Trophoblast cell (in vitro differentiated cells and primary cell): Measurements from ENCODE around the gene MCAT.
A peak's percentile ranks its signal among the peaks of the same experiment; 100 is the strongest.

Experiments
- DNase-seq, 2 donors: peaks; one replicate each; pipeline ENCODE4 v3.0.0-alpha.2; 2016
- H2AFZ ChIP-seq: 2 replicates; pipeline ENCODE4 v1.6.1; 2013; ENCODE audit warnings: low read length, moderate library complexity, mild to moderate bottlenecking; ENCODE audit not compliant: insufficient read depth, poor library complexity
- H2AK5ac ChIP-seq: 2 replicates; pipeline ENCODE4 v1.6.1; 2013; ENCODE audit warnings: mild to moderate bottlenecking, low read length
- H2BK120ac ChIP-seq: 2 replicates; pipeline ENCODE4 v1.6.1; 2013; ENCODE audit warnings: low read length, mild to moderate bottlenecking, moderate library complexity; ENCODE audit not compliant: insufficient read depth, poor library complexity
- H2BK12ac ChIP-seq: 2 replicates; pipeline ENCODE4 v1.6.1; 2013; ENCODE audit warnings: mild to moderate bottlenecking, low read length, moderate library complexity
- H2BK5ac ChIP-seq: 2 replicates; pipeline ENCODE4 v1.6.1; 2013; ENCODE audit warnings: low read length, low read depth, moderate library complexity, mild to moderate bottlenecking; ENCODE audit not compliant: poor library complexity
- H3K14ac ChIP-seq: 2 replicates; pipeline ENCODE4 v1.6.1; 2013; ENCODE audit warnings: mild to moderate bottlenecking, low read length
- H3K18ac ChIP-seq: 2 replicates; pipeline ENCODE4 v1.6.1; 2013; ENCODE audit warnings: mild to moderate bottlenecking, low read length
- H3K23ac ChIP-seq: 2 replicates; pipeline ENCODE4 v1.6.1; 2013; ENCODE audit warnings: low read length
- H3K27ac ChIP-seq: 2 replicates; pipeline ENCODE4 v1.5.1; 2013; ENCODE audit warnings: low read depth, mild to moderate bottlenecking, inconsistent platforms, low read length, moderate library complexity
- H3K27me3 ChIP-seq: 2 replicates; pipeline ENCODE4 v1.6.1; 2013; ENCODE audit warnings: inconsistent platforms, mild to moderate bottlenecking, low read length, moderate library complexity; ENCODE audit not compliant: insufficient read depth
- H3K36me3 ChIP-seq, 2 experiments: 1 replicate in 1 of 2; 2 replicates in 1 of 2; pipeline ENCODE4 v1.6.1; 2013; ENCODE audit warnings: low read length in 2 of 2, mild to moderate bottlenecking in 2 of 2, moderate library complexity in 1 of 2; ENCODE audit not compliant: insufficient read depth in 2 of 2, control insufficient read depth in 1 of 2
- H3K4ac ChIP-seq: 2 replicates; pipeline ENCODE4 v1.6.1; 2013; ENCODE audit warnings: low read depth, mild to moderate bottlenecking, low read length, moderate library complexity
- H3K4me1 ChIP-seq, 2 experiments: 1 replicate in 1 of 2; 2 replicates in 1 of 2; pipeline ENCODE4 v1.6.1; 2013; ENCODE audit warnings: low read length in 2 of 2, mild to moderate bottlenecking in 2 of 2, moderate library complexity in 1 of 2; ENCODE audit not compliant: insufficient read depth in 2 of 2, control insufficient read depth in 1 of 2
- H3K4me2 ChIP-seq: 2 replicates; pipeline ENCODE4 v1.6.1; 2013; ENCODE audit warnings: inconsistent platforms, mild to moderate bottlenecking, low read length, moderate library complexity
- H3K4me3 ChIP-seq: 2 replicates; pipeline ENCODE4 v1.5.1; 2013; ENCODE audit warnings: mild to moderate bottlenecking, low read depth, low read length, inconsistent platforms
- H3K79me1 ChIP-seq: one replicate; pipeline ENCODE4 v1.6.1; 2013; ENCODE audit warnings: low read length
- H3K79me2 ChIP-seq: 2 replicates; pipeline ENCODE4 v1.6.1; 2013; ENCODE audit warnings: low read length, mild to moderate bottlenecking; ENCODE audit not compliant: control insufficient read depth, insufficient read depth, poor library complexity
- H3K9ac ChIP-seq: 2 replicates; pipeline ENCODE4 v1.6.1; 2013; ENCODE audit warnings: mild to moderate bottlenecking, low read length
- H3K9me3 ChIP-seq: 2 replicates; pipeline ENCODE4 v1.6.1; 2013; ENCODE audit warnings: low read depth, mild to moderate bottlenecking, control low read depth, inconsistent platforms, low read length; ENCODE audit not compliant: insufficient read depth
- H4K12ac ChIP-seq: 2 replicates; pipeline ENCODE4 v1.6.1; 2013; ENCODE audit warnings: low read depth, mild to moderate bottlenecking, low read length, moderate library complexity
- H4K8ac ChIP-seq: 2 replicates; pipeline ENCODE4 v1.6.1; 2013; ENCODE audit warnings: low read depth, mild to moderate bottlenecking, low read length, moderate library complexity
- H4K91ac ChIP-seq: one replicate; pipeline ENCODE4 v1.6.1; 2013; ENCODE audit warnings: low read depth, mild to moderate bottlenecking, low read length, moderate library complexity
- WGBS: extraction: QIAGEN DNeasy Blood & Tissue Kit; methylation state at CpG from one replicate; pipeline ENCODE4 v1.1.7; 2013; ENCODE audit warnings: missing lambda C conversion rate; ENCODE audit not compliant: insufficient read length, insufficient coverage; ENCODE audit errors: extremely low coverage; 5-methylcytosine and 5-hydroxymethylcytosine counted together

Gene MCAT

DNA sequence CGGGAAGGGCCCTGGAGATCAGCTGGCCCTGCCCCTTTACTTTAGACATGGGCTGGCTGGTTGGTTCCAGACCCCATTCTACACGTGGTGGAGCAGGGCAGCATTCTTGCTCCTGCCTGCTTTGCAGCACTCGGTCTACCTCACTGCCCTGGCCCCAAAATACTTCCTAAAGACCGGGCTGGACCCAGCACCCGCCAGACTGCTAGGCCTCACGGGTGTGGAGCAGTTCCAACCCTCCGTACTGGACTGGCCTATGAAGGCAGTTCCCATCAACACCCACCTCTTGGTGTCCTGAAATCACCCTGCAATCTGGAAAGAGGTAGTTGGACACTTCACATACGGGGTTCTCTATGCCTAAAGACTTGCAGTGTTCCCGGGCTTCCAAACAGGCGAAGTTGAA is 6.4 kb downstream of the MCAT start:
- Histone ChIP-seq H3K9me3 (peaks cover 2% of the 10 kb centered on the region), H4K12ac (no peak overlapping the region), H3K18ac (no peak overlapping the region), H2AK5ac (no peak overlapping the region), H3K4me3 (peak overlapping the region; percentile 10), H3K23ac (no peak overlapping the region), H2AFZ (no peak overlapping the region), H2BK12ac (no peak overlapping the region), H3K79me1 (no peaks in the 10 kb centered on the region), H2BK120ac (no peak overlapping the region), H3K4ac (no peak overlapping the region), H3K27me3 (no peaks in the 10 kb centered on the region), H3K36me3 (peaks cover 52 to 66% of the 10 kb centered on the region in 2 experiments), H3K14ac (no peak overlapping the region), H4K91ac (no peak overlapping the region), H3K4me1 (peaks cover 0 to 2% of the 10 kb centered on the region in 2 experiments), H4K8ac (no peak overlapping the region), H2BK5ac (no peak overlapping the region), H3K79me2 (no peaks in the 10 kb centered on the region), H3K9ac (no peak overlapping the region), H3K27ac (no peak overlapping the region), H3K4me2 (no peak overlapping the region)
- WGBS = no CpG with 5 or more reads among the region's 10 CpGs
- no peak for DNase-seq

DNA sequence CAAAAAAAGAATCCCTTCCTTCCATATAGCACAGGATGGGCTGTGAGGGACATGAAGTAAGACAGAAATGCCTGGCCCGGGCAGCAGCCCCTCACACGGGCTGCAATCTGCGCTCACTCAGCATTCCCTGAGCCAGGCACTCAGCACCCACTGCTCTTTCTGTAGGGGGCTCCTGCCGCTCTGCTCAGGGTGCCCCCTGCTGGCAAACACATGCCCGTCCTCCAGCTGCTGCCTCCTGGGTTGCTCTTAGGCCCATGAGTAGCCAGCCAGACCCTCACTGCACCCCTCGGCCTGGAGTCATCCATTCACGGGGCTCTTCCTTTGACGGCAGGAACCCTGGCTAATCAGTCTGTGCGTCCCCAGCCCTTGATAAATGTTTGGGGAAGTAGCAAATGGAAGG is 6.9 kb downstream of the MCAT start:
- Histone ChIP-seq H3K9ac (no peak overlapping the region), H3K14ac (no peak overlapping the region), H3K36me3 (peaks cover 54 to 70% of the 10 kb centered on the region in 2 experiments), H4K12ac (no peak overlapping the region), H2AFZ (no peak overlapping the region), H3K4ac (no peak overlapping the region), H3K4me2 (no peak overlapping the region), H3K4me3 (no peak overlapping the region), H2BK120ac (no peak overlapping the region), H3K79me2 (no peaks in the 10 kb centered on the region), H3K79me1 (no peaks in the 10 kb centered on the region), H2BK5ac (no peak overlapping the region), H3K27ac (no peak overlapping the region), H3K4me1 (peaks cover 0 to 2% of the 10 kb centered on the region in 2 experiments), H4K8ac (no peak overlapping the region), H4K91ac (no peak overlapping the region), H3K9me3 (peaks cover 2% of the 10 kb centered on the region), H3K18ac (no peak overlapping the region), H3K27me3 (no peaks in the 10 kb centered on the region), H3K23ac (no peak overlapping the region), H2AK5ac (no peak overlapping the region), H2BK12ac (no peak overlapping the region)
- no CpG with 5 or more reads among the region's 9 CpGs for WGBS
- DNase-seq = peak in 1 of 2 donors; percentile 51

DNA sequence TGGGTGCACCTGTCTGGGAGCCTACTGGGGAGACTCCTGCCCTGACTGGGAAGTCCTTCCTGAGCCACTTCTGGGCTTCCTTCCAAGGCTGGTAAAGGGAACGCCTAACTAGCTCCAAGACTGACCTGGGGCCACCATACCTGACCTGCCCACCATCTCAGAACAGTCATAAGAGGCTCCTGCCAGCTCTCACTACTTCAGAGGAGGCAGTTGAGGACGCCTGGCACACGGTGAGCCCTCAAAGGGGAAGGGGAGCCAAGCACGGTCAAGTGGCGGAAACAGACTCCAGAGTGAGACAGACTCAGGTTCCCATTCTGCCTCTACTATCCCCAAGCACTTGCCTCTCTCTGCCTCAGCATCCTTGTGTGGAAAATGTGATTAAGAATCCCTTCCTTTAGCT is 7.6 kb downstream of the MCAT start:
- no CpG with 5 or more reads among the region's 5 CpGs for WGBS
- no peak overlapping the region for H3K4ac ChIP-seq
- H3K79me1 ChIP-seq = no peaks in the 10 kb centered on the region
- no peak overlapping the region for H2BK120ac ChIP-seq
- H2BK5ac ChIP-seq = no peak overlapping the region
- H3K4me3 ChIP-seq = no peak overlapping the region
- DNase-seq = no peak
- no peak overlapping the region for H3K27ac ChIP-seq
- H3K9me3 ChIP-seq = peaks cover 2% of the 10 kb centered on the region
- H3K18ac ChIP-seq = no peak overlapping the region
- H3K4me1 ChIP-seq = peaks cover 0 to 2% of the 10 kb centered on the region in 2 experiments
- no peaks in the 10 kb centered on the region for H3K27me3 ChIP-seq
- H3K36me3 ChIP-seq = peaks cover 50 to 63% of the 10 kb centered on the region in 2 experiments
- no peaks in the 10 kb centered on the region for H3K79me2 ChIP-seq
- H2BK12ac ChIP-seq = peak overlapping the region; percentile 5
- no peak overlapping the region for H4K91ac ChIP-seq
- H2AFZ ChIP-seq = no peak overlapping the region
- no peak overlapping the region for H3K9ac ChIP-seq
- no peak overlapping the region for H3K4me2 ChIP-seq
- H4K12ac ChIP-seq = no peak overlapping the region
- H2AK5ac ChIP-seq = no peak overlapping the region
- H3K23ac ChIP-seq = no peak overlapping the region
- H4K8ac ChIP-seq = no peak overlapping the region
- H3K14ac ChIP-seq = no peak overlapping the region

DNA sequence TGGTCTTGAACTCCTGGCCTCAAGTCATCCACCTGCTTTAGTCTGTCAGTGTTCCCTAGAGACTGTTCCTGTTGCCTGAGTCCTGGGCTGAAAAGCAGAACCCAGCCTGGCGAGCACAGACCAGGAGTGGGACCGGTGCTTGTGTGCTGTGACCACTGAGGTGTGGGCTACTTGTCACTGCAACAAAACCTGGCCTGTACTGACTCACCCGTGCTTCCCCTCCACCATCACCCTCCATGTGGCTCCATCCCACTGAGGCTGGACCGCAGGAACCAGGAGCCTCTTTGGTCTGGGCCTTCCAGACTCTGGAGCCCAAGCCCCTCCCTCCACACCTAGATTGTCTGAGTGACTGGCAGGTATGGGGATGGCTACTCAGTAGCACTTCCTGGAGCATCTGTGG is 8.6 kb downstream of the MCAT start:
- no peak for DNase-seq
- WGBS = no CpG with 5 or more reads among the region's 4 CpGs

More for the DNA sequence above, 8.6 kb downstream of the MCAT start:
- Histone ChIP-seq H3K4ac (no peak overlapping the region), H2BK5ac (no peak overlapping the region), H3K9me3 (peaks cover 2% of the 10 kb centered on the region), H3K79me2 (no peaks in the 10 kb centered on the region), H4K91ac (no peak overlapping the region), H2BK12ac (no peak overlapping the region), H3K9ac (no peak overlapping the region), H3K23ac (no peak overlapping the region), H3K27me3 (no peaks in the 10 kb centered on the region), H2AK5ac (no peak overlapping the region), H3K27ac (no peak overlapping the region), H3K4me3 (no peak overlapping the region), H3K4me2 (no peak overlapping the region), H3K79me1 (no peaks in the 10 kb centered on the region), H2AFZ (no peak overlapping the region), H2BK120ac (no peak overlapping the region), H3K4me1 (peaks cover 0 to 2% of the 10 kb centered on the region in 2 experiments), H4K12ac (no peak overlapping the region), H4K8ac (no peak overlapping the region), H3K36me3 (peaks cover 46 to 56% of the 10 kb centered on the region in 2 experiments), H3K14ac (no peak overlapping the region), H3K18ac (no peak overlapping the region)
